ENCODE data around the gene GRHL3.

DNA sequence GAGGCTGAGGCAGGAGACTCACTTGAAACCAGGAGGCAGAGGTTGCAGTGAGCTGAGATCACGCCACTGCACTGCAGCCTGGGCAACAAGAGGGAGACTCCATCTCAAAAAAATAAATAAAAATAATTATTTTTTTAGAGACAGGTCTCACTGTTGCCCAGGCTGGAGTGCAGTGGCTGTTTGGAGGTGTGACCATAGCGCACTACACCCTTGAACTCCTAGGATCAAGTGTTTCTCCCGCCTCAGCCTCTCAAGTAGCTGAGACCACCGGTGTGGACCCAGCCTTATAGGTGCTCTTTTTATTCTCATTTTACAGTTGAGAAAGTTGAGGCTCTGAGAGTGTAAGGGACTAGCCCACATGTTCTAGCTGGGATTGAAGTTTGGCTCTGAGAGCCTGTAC is 15.6 kb upstream of the GRHL3 start:
- TF ChIP-seq, protein P1, sequence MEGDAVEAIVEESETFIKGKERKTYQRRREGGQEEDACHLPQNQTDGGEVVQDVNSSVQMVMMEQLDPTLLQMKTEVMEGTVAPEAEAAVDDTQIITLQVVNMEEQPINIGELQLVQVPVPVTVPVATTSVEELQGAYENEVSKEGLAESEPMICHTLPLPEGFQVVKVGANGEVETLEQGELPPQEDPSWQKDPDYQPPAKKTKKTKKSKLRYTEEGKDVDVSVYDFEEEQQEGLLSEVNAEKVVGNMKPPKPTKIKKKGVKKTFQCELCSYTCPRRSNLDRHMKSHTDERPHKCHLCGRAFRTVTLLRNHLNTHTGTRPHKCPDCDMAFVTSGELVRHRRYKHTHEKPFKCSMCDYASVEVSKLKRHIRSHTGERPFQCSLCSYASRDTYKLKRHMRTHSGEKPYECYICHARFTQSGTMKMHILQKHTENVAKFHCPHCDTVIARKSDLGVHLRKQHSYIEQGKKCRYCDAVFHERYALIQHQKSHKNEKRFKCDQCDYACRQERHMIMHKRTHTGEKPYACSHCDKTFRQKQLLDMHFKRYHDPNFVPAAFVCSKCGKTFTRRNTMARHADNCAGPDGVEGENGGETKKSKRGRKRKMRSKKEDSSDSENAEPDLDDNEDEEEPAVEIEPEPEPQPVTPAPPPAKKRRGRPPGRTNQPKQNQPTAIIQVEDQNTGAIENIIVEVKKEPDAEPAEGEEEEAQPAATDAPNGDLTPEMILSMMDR (conservative IDR thresholded peaks at IDR 0.05): no peak
- no peak for TF ChIP-seq EZH2 (IDR thresholded peaks at IDR 0.05; ENCODE audit: low read depth)

All from PC-9 (cell line).